Neural cell (in vitro differentiated cells): ENCODE results near the gene CDCA3. TPM values are rescaled to one million over a fixed set of nuclear protein-coding genes. Genes with fewer than 3 reads are reported as not detected.

Experiments
- H2AFZ ChIP-seq: fragments of 200-600, 300-800 bp; sonication (generic), shearing (Covaris generic); 2 replicates; pipeline ENCODE4 v1.6.0; 2014; ENCODE audit warnings: low read depth, mild to moderate bottlenecking, antibody characterized with exemption, low read length, moderate library complexity
- H3F3A ChIP-seq: fragments of 200-600 bp; shearing (Covaris generic); 2 replicates; pipeline ENCODE4 v1.6.1; 2016; ENCODE audit warnings: mild to moderate bottlenecking, moderate library complexity, mixed read lengths, antibody characterized with exemption, low read length; ENCODE audit not compliant: insufficient read depth, poor library complexity, severe bottlenecking
- H3K27ac ChIP-seq: fragments of 200-600, 300-800 bp; sonication (generic), shearing (Covaris generic); 2 replicates; pipeline ENCODE4 v1.5.1; 2014; ENCODE audit warnings: mild to moderate bottlenecking, low read length, moderate library complexity
- H3K27me3 ChIP-seq: fragments of 300-800, 200-600 bp; sonication (generic), shearing (Covaris generic); 2 replicates; pipeline ENCODE4 v1.6.0; 2014; ENCODE audit warnings: mild to moderate bottlenecking, low read depth, low read length, moderate library complexity; ENCODE audit not compliant: insufficient read depth
- H3K36me3 ChIP-seq: fragments of 300-800, 200-600 bp; sonication (generic), shearing (Covaris generic); 2 replicates; pipeline ENCODE4 v1.5.1; 2014; ENCODE audit warnings: mild to moderate bottlenecking, antibody characterized with exemption, low read length, moderate library complexity; ENCODE audit not compliant: insufficient read depth
- H3K4me2 ChIP-seq: fragments of 300-800, 200-600 bp; sonication (generic), shearing (Covaris generic); 2 replicates; pipeline ENCODE4 v1.6.0; 2014; ENCODE audit warnings: mild to moderate bottlenecking, low read length
- H3K4me3 ChIP-seq: fragments of 300-800, 200-600 bp; sonication (generic), shearing (Covaris generic); 2 replicates; pipeline ENCODE4 v1.5.1; 2014; ENCODE audit warnings: mild to moderate bottlenecking, low read length, moderate library complexity
- H3K79me2 ChIP-seq: fragments of 200-600 bp; shearing (Covaris generic); replicated peaks from 2 replicates; pipeline ENCODE4 v1.6.0; 2014; ENCODE audit warnings: mild to moderate bottlenecking, low read length, moderate library complexity; ENCODE audit not compliant: insufficient read depth
- H3K9ac ChIP-seq: fragments of 300-800, 200-600 bp; sonication (generic), shearing (Covaris generic); 2 replicates; pipeline ENCODE4 v1.6.1; 2016; ENCODE audit warnings: mild to moderate bottlenecking, low read length, mixed read lengths
- H3K9me2 ChIP-seq: fragments of 200-600 bp; shearing (Covaris generic); 2 replicates; pipeline ENCODE4 v1.6.1; 2016; ENCODE audit warnings: mild to moderate bottlenecking, low read length, mixed read lengths; ENCODE audit not compliant: insufficient read depth
- H3K9me3 ChIP-seq: fragments of 200-600, 300-800 bp; sonication (generic), shearing (Covaris generic); 2 replicates; pipeline ENCODE4 v1.6.1; 2016; ENCODE audit warnings: mild to moderate bottlenecking, mixed run types, low read length, moderate library complexity, mixed read lengths
- H4K20me1 ChIP-seq: fragments of 200-600 bp; shearing (Covaris generic); 2 replicates; pipeline ENCODE4 v1.6.1; 2016; ENCODE audit warnings: mild to moderate bottlenecking, mixed run types; ENCODE audit not compliant: insufficient read depth
- CTCF ChIP-seq: fragments of 450-650 bp; IDR thresholded peaks from 2 replicates; pipeline ENCODE4 v1.5.1; 2014; ENCODE audit warnings: antibody characterized with exemption, mild to moderate bottlenecking, moderate library complexity; ENCODE audit not compliant: poor library complexity, severe bottlenecking
- EP300 ChIP-seq: fragments of 450-650 bp; conservative IDR thresholded peaks from 2 replicates; pipeline ENCODE4 v1.6.1; 2014; ENCODE audit warnings: antibody characterized with exemption, mild to moderate bottlenecking, moderate library complexity; ENCODE audit not compliant: poor library complexity, severe bottlenecking
- EZH2 ChIP-seq: fragments of 200-600, 300-800 bp; shearing (Covaris generic), sonication (generic); IDR thresholded peaks from 2 replicates; pipeline ENCODE4 v1.6.1; 2014; ENCODE audit warnings: antibody characterized with exemption, low read length, borderline replicate concordance, mild to moderate bottlenecking; ENCODE audit not compliant: insufficient read depth, poor library complexity, severe bottlenecking
- MXI1 ChIP-seq: fragments of 450-650 bp; conservative IDR thresholded peaks from 2 replicates; pipeline ENCODE4 v1.6.1; 2014; ENCODE audit warnings: antibody characterized with exemption, mild to moderate bottlenecking; ENCODE audit not compliant: poor library complexity, severe bottlenecking
- POLR2AphosphoS5 ChIP-seq: IDR thresholded peaks from 2 replicates; pipeline ENCODE4 v1.6.1; 2012
- RAD21 ChIP-seq: fragments of 450-650 bp; conservative IDR thresholded peaks from 2 replicates; pipeline ENCODE4 v1.6.1; 2014; ENCODE audit warnings: antibody characterized with exemption, mild to moderate bottlenecking, moderate library complexity
- REST ChIP-seq: IDR thresholded peaks from 2 replicates; pipeline ENCODE4 v1.6.1; 2012; ENCODE audit warnings: borderline replicate concordance
- SMC3 ChIP-seq: fragments of 450-650 bp; conservative IDR thresholded peaks from 2 replicates; pipeline ENCODE4 v1.6.1; 2014; ENCODE audit warnings: antibody characterized with exemption, mild to moderate bottlenecking, moderate library complexity; ENCODE audit not compliant: poor library complexity
- TAF1 ChIP-seq: IDR thresholded peaks from 2 replicates; pipeline ENCODE4 v1.6.1; 2012; ENCODE audit warnings: low read depth
- polyA plus RNA-seq: library from polyadenylated mRNA; depleted of rRNA; stranded (reverse); fragments of >200 nt; gene quantifications from 2 replicates; pipeline ENCODE4 v1.2.3, GENCODE V29; 2014

CDCA3 gene
- polyA plus RNA-seq, 1 donor from 2014 or later = 7.3 TPM

- no peak overlapping the region for H3K27ac ChIP-seq
- no peaks in the 10 kb centered on the region for H3K9me3 ChIP-seq
Observed at GRCh38 chr12:6838854-6839253, 12.2 kb downstream of the CDCA3 start.

GRCh38 chr12:6837370-6838060 is 13.6 kb downstream of the CDCA3 start:
- no peaks in the 10 kb centered on the region for H3K79me2 ChIP-seq
- H3F3A ChIP-seq = no peaks in the 10 kb centered on the region
- no peak for TF ChIP-seq EP300
- TF ChIP-seq REST = no peak
- no peak for TF ChIP-seq POLR2AphosphoS5
- TF ChIP-seq SMC3 = no peak
- no peak for TF ChIP-seq EZH2
- TF ChIP-seq MXI1 = no peak
- no peak for TF ChIP-seq TAF1

More at GRCh38 chr12:6838854-6839253, 12.2 kb downstream of the CDCA3 start:
- Histone ChIP-seq H3K27me3 (no peaks in the 10 kb centered on the region), H4K20me1 (no peaks in the 10 kb centered on the region), H2AFZ (no peak overlapping the region), H3F3A (no peaks in the 10 kb centered on the region), H3K9ac (no peak overlapping the region), H3K4me2 (no peak overlapping the region), H3K4me3 (no peak overlapping the region), H3K79me2 (no peaks in the 10 kb centered on the region), H3K36me3 (no peaks in the 10 kb centered on the region), H3K9me2 (no peaks in the 10 kb centered on the region)
- TF ChIP-seq MXI1 = no peak
- no peak for TF ChIP-seq RAD21
- TF ChIP-seq SMC3 = no peak
- no peak for TF ChIP-seq REST
- no peak for TF ChIP-seq TAF1
- TF ChIP-seq CTCF = no peak
- TF ChIP-seq POLR2AphosphoS5 = no peak
- TF ChIP-seq EZH2 = no peak
- TF ChIP-seq EP300 = no peak

More at GRCh38 chr12:6837370-6838060, 13.6 kb downstream of the CDCA3 start:
- Histone ChIP-seq H3K27ac (no peak overlapping the region), H2AFZ (no peak overlapping the region), H3K9ac (no peak overlapping the region), H3K9me3 (no peaks in the 10 kb centered on the region), H3K4me2 (no peak overlapping the region), H4K20me1 (no peaks in the 10 kb centered on the region), H3K27me3 (no peaks in the 10 kb centered on the region), H3K9me2 (no peaks in the 10 kb centered on the region), H3K36me3 (no peaks in the 10 kb centered on the region), H3K4me3 (no peak overlapping the region)
